Measurements from ENCODE around the gene HNRNPA3.
"Not testable (repeated sequence)": the region's sequence is repeated elsewhere in the genome, so short reads cannot be mapped to it uniquely, and the experiment has no call there.

HNRNPA3 gene

DNA sequence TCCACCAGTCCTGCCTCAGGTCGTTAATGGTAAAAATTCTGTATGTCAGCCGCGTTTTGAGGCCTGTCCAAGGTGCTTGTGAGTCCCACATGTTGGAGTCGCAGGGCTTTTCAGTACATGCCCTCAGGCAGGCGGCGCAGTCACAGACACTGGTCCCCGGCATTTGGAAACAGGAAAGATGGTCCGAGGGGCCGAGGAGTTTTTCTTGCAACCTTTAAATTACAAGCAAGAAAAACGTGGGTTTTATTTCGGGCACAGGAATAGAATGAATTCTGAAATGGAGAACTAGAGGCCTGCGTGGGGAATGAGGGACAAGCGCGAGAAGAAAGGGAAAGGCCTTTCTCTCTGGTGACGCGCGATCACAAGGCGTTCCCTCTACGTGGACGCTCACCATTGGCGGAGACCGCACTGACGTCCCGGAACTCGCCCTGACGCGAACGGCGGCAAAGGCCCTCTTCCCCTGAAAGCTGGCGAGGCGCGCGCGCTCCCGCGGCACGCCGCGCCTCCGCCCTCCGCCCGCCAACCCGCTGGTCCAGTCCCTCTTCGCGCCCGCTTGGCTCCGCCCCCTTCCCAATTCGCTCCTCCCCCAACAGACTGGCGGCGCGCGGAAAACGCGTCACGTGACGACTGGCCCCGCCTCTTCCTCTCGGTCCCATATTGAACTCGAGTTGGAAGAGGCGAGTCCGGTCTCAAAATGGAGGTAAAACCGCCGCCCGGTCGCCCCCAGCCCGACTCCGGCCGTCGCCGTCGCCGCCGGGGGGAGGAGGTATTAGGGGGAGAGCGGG, at the start of gene HNRNPA3:
Gene HNRNPA3 (plus strand): TSS at position 689 of the 785 bp plus-strand sequence. CDS start 6 bp downstream, at position 695.
- DNase-seq (ENCODE audit: low read depth, low spot score) = peak; percentile 98

DNA sequence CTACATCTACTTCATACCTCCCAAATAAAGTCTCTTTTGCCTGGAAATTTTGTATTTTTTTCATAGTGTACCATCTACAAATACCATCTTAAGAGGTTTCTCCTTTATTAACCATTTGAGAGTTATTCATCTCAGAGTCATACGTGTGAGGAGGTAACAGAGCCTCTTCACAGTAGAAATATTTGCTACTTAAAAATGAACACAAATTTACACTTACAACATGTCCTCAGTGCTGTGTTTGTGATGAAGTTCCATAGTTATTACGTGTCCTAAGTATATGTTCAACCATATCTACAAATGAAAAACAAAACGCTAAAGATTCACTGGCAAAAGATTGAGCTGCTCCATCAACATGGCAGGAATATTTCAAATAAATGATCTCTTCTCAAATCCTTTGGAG, 48.5 kb upstream of the HNRNPA3 start:
- no peak for DNase-seq (ENCODE audit: low read depth, low spot score)

- peak; percentile 62 for DNase-seq (ENCODE audit: low read depth, low spot score)
These were observed 48.0 kb upstream of the HNRNPA3 start for GRCh38 chr2:177164584-177165052.

- DNase-seq (ENCODE audit: low read depth, low spot score) = no peak
These were observed 47.5 kb upstream of the HNRNPA3 start for GRCh38 chr2:177165061-177165583.

DNA sequence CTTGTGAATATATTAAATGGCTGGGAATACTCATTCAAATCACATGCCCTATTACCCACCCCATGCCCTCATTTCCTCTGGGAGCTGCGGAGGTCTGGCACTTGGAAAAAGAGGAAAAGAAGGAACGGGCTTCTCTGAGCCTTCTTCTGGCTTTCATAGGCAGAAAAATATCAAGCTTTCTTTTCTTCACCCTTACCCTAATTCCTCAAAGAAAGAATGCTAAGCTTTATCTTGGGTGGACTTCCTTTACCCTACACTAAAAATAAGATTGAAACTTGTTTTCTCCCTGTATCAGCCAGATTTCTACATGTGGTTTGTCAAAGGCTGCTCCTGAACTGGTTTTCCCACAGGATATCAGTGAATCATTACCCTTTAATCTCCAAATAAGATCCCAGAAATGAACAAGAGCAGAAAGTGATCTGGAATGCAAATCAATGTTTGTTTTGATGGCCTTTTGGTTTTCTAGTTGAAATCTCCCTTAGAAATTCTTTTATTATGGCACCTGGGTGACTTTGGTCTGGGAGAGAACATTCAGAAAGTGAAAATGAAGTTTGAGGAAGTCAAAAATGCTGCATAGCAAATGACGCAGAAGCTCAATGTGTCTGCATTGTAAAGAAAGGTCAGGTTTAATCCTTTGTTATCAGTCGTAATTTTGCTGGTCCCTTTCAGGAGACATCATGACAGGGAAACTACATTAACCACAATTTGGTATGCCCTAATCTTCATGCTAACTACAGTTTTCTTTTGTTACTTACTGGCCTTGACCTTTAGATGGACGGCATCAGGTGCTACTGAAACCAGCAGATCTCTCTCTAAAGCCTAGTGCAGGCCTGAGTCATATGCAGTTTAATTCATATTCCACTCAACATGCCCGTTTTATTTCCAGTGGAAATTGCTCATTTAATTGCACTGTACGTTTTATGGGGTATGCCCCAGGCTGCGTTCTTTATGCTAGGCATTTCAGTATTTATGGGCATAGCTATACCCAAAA, 46.6 kb upstream of the HNRNPA3 start:
- no peak for DNase-seq (ENCODE audit: low read depth, low spot score)

DNA sequence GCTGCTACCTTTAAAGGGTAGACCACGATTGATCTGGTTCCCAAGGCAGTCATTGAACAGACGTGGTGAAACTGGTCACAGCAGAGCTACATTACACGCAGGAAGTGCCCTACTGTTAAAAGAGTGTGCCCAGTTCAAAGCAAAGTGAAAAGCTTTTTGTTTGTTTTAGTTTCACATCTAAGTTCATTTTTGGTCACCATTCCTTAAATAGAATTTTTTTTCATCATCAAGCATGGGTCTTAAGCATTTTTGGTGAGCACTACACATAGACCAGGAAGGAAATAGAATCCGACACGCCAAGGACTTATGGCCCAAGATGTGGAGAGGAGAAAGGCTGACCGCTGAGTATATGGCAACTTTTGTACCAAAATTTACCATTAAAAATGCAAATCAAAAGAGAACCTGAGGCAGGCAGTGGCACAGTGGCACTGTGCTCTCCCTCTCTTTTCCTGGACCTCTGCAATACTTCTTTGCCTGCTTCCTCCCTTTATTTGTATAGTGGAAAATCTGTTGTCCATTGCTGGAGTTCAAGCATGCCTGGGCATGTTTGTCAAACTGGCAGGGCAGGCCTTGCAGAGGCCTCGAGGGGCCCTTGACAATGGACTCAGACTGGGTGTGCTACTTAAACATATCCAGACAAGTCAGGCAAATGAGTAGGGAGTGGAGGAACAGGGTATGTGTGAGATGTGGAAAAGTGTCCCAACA, 42.6 kb upstream of the HNRNPA3 start:
- DNase-seq (ENCODE audit: low read depth, low spot score) = no peak

DNA sequence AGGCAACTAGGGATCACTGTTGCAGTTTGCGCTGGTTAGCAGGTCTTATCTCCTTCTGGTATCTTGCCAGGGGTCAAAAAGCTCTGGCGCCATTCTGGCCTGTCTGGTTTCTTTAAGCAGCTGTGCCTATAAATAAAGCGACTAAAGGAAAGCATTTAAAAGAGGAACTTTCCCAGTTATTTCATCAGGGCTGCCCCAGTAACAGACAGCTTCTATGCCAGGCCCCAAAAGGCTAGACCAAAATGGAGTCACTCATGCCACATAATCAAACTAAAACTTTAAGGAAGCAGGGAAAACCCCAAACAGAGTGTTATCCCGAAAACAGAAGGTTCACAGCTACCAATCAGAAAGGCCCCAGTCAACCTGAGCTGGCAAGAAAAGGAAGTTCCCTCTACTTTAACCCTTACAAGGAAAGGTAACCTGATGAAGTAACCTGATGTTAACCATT, 41.2 kb upstream of the HNRNPA3 start:
- DNase-seq (ENCODE audit: low read depth, low spot score) = no peak

DNA sequence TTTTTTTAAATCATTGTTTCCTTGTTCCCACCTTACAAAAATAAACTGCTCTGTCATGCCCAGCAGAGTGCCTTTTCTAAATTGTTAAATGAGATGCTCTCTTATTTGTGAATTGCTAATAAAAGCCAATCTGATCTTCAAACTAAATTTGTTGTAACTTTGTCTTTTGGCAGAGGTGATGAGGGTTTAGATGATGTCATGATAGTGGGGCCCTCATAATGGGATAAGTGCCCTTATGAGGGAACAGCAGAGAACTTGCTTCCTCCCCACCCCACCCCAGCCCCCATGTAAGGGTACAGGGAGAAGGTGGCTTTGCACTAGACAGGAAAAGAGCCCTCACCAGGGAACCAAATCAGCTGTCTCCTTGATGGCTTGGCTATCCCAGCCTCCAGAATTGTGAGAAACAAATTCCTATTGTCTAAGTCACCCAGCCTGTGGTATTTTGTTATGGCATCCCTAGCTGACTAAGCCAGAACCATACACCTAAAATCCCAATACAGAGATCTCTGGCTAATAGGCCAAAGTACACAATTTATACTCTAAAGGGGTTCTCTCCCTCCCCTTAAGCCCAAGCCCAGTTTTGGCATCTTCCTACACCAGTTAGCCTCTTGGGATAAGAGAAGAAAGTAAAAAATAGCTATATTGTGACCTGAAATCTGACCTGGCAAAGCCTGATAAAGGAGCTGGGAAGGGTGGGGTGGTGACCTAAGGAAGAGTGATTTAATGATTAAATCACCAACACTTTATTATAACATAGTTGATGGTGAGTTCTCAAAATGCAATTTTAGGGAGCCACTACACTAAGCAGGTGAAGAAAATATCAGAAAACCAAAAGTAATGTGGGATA, 40.3 kb upstream of the HNRNPA3 start:
- DNase-seq (ENCODE audit: low read depth, low spot score) = no peak

DNA sequence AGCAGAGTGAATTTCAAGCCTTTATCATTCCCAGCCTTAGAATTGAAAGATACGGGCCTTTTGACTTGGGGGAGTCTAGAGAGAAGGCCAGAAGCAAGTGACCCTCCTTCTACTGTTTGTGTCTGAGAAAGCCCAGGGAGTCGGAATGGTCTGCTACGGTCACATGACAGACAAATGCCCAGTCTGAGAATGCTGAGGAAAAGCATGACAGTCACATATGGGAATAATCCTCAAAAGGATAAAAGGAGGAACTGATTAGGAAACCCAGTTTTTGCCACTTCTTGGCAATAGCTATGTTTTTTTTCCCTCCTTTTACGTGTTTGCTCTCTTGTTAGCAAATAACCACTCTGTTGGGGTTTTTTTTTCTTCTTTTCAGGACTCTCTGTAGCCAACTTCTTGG, 38.1 kb upstream of the HNRNPA3 start:
- DNase-seq (ENCODE audit: low read depth, low spot score) = no peak

DNA sequence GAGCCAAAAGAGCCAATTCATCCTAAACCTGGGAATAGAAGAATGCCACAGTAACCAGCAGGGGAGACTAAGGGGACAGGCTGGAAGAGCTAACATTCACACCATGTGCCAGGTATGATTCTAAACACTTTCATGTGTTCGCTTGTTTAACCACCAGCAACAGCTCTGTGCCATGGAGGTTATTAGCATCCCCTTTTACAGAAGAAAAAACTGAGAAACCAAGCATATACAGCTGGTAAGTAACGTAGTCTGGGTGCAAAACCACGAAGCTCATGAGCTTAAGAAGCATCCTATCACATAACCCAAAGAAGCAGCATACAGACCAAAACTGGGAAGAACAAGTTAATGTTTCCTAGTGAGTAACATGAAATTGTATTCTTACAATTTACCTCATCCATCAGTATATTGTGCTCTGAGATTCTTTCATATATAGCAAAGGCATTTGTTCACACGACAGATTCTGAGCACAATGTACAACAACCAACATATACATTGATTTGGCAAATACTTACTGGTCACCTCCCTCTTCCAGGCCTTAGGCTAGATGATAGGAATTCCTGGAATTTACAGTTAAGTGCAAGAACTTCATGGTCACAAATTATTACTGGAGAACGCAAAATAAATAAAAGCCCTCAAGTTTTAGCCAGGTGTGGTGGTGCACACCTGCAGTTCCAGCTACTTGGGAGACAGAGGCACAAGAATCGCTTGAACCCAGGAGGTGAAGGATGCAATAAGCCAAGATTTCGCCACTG, 36.5 kb upstream of the HNRNPA3 start:
- DNase-seq (ENCODE audit: low read depth, low spot score) = no peak

DNA sequence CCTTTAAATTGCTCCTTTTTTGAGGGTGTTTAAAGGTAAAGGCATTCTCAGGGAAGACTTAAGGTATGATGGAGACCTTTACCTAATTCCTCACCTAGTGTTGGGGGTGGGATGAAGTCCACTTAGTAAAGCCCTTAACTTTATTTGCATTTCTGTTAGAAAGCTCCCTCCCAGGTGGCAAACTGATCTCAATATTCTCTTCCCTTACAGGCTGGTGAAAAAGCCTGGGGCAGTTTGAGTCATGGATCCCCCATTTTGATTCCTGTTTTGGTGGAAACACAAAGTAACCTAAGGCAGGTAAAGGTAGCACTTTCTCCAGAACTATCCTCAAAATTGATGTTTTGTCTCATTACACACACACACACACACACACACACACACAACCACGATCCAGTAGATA, 33.8 kb upstream of the HNRNPA3 start:
- DNase-seq (ENCODE audit: low read depth, low spot score) = no peak

- DNase-seq (ENCODE audit: low read depth, low spot score) = no peak
These were observed 33.4 kb upstream of the HNRNPA3 start for GRCh38 chr2:177179227-177179626.

- DNase-seq (ENCODE audit: low read depth, low spot score) = not testable (repeated sequence)
These were observed 32.9 kb upstream of the HNRNPA3 start for GRCh38 chr2:177179671-177180070.

- DNase-seq (ENCODE audit: low read depth, low spot score) = no peak
These were observed 32.2 kb upstream of the HNRNPA3 start for GRCh38 chr2:177180269-177181000.

DNA sequence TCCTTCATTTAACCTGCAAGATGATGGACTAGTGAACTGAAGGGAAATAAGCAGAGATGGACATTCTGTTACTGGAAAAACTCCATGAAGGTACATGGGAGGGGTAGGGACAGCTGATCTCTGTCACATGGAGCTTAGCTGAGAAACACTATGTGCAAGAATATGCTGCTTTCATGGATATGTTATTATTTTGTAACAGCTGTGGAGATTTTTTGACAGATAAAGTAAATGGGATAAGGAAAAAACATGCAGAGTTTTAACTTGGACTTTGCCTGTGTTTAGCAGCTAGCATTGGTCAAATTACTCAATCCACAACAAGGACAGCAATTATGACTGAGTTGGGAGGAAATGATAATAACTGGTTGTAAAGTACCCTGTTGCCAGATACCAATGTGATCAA, 28.7 kb upstream of the HNRNPA3 start:
- no peak for DNase-seq (ENCODE audit: low read depth, low spot score)

DNA sequence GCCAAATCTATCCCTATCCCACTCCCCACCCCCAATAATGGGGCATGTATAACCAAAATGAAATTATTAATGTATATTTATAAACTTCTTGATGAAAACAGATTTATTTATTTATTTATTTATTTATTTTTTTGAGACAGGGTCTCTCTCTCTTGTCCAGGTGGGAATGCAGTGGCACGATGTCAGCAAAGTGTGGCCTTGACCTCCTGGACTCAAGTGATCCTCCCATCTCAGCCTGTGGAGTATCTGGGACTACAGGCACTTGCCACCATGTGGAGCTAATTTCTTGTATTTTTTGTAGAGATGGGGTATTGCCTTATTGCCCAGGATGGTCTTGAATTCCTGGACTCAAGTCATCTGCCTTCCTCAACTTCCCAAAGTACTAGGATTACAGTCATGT, 28.0 kb upstream of the HNRNPA3 start:
- no peak for DNase-seq (ENCODE audit: low read depth, low spot score)

GRCh38 chr2:177186038-177186437, 26.6 kb upstream of the HNRNPA3 start:
- DNase-seq (ENCODE audit: low read depth, low spot score) = not testable (repeated sequence)

GRCh38 chr2:177187631-177188312, 24.8 kb upstream of the HNRNPA3 start:
- DNase-seq (ENCODE audit: low read depth, low spot score) = no peak

Measured in activated naive CD8-positive, alpha-beta T cell treated with anti-CD3 and anti-CD28 coated beads, Interleukin-2, amount 50 U/mL, for 16 hours (primary cell).